ENCODE results near the gene C1orf141. TPM values are rescaled to one million over a fixed set of nuclear protein-coding genes. Genes with fewer than 3 reads are reported as not detected.

C1orf141 gene
- polyA plus RNA-seq, 1 donor (not counting 4 experiments of a cell fraction or from before 2014, with no cell fraction given): not detected

DNA sequence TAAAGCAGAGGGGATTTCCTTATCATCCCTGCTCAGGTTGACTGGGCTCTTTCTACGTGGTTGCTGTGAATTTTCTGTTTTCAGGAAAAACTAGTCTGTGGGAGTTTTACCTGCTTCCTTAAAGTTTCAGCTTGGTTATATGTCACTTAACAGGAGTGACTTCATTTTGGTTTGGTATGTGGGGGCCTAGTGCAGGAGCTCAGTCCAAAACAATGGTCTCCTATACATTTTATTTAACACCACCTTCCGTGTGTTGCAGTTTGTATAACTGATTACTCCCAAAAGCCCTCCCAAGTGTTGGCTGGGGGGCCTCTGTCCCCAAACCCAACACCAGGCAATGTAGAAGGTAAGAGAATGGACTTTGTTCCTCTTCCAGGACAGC, 36.8 kb upstream of the C1orf141 start:
- no peak overlapping the region for H3K9ac ChIP-seq (ENCODE audit: control insufficient read depth, extremely low read depth, insufficient read depth, low read length)
- no peak overlapping the region for H3K4me3 ChIP-seq (ENCODE audit: control insufficient read depth in 2 of 3, extremely low read depth in 1 of 3, insufficient read depth in 2 of 3, low read depth in 1 of 3, low read length in 3 of 3)
- FAIRE-seq (no peak), DNase-seq (ENCODE audit: low read depth, low spot score) (no peak)
- no peak overlapping the region for H2AFZ ChIP-seq (ENCODE audit: control insufficient read depth, low read length)
- no peak overlapping the region for H3K4me2 ChIP-seq (ENCODE audit: control insufficient read depth, extremely low read depth, insufficient read depth, low read depth, low read length)
- H3K36me3 ChIP-seq (ENCODE audit: control insufficient read depth in 2 of 2, extremely low read depth in 1 of 2, insufficient read depth in 2 of 2, low read length in 2 of 2): no peaks in the 10 kb centered on the region
- TF ChIP-seq, protein P1, sequence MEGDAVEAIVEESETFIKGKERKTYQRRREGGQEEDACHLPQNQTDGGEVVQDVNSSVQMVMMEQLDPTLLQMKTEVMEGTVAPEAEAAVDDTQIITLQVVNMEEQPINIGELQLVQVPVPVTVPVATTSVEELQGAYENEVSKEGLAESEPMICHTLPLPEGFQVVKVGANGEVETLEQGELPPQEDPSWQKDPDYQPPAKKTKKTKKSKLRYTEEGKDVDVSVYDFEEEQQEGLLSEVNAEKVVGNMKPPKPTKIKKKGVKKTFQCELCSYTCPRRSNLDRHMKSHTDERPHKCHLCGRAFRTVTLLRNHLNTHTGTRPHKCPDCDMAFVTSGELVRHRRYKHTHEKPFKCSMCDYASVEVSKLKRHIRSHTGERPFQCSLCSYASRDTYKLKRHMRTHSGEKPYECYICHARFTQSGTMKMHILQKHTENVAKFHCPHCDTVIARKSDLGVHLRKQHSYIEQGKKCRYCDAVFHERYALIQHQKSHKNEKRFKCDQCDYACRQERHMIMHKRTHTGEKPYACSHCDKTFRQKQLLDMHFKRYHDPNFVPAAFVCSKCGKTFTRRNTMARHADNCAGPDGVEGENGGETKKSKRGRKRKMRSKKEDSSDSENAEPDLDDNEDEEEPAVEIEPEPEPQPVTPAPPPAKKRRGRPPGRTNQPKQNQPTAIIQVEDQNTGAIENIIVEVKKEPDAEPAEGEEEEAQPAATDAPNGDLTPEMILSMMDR (optimal IDR thresholded peaks at IDR 0.05 in 1 of 3, IDR thresholded peaks at IDR 0.05 in 1 of 3, conservative IDR thresholded peaks at IDR 0.05 in 1 of 3; ENCODE audit: extremely low read depth in 1 of 3, insufficient read depth in 2 of 3, low read length in 3 of 3): no peak
- no peak for TF ChIP-seq EZH2 (IDR thresholded peaks at IDR 0.05; ENCODE audit: low read length)
- H3K4me1 ChIP-seq (ENCODE audit: control insufficient read depth, extremely low read depth, insufficient read depth, low read length): no peaks in the 10 kb centered on the region
- no peaks in the 10 kb centered on the region for H3K9me1 ChIP-seq (ENCODE audit: control insufficient read depth, extremely low read depth, insufficient read depth, low read length)
- H3K27me3 ChIP-seq (ENCODE audit: control insufficient read depth, extremely low read depth, insufficient read depth, low read length): no peaks in the 10 kb centered on the region
- dilution Hi-C loops (cut with MboI; ENCODE audit: extremely low pct_ligation_motif_present, low sequenced_read_pairs): no loop called here
- no peaks in the 10 kb centered on the region for H4K20me1 ChIP-seq (ENCODE audit: control insufficient read depth, extremely low read depth, insufficient read depth, low read length)
- H3K9me3 ChIP-seq (ENCODE audit: control insufficient read depth, low read depth, low read length): no peaks in the 10 kb centered on the region
- no peak overlapping the region for H3K27ac ChIP-seq (ENCODE audit: control insufficient read depth, insufficient read depth, low read length)
- H3K79me2 ChIP-seq (ENCODE audit: control insufficient read depth, insufficient read depth, low read length): no peaks in the 10 kb centered on the region

DNA sequence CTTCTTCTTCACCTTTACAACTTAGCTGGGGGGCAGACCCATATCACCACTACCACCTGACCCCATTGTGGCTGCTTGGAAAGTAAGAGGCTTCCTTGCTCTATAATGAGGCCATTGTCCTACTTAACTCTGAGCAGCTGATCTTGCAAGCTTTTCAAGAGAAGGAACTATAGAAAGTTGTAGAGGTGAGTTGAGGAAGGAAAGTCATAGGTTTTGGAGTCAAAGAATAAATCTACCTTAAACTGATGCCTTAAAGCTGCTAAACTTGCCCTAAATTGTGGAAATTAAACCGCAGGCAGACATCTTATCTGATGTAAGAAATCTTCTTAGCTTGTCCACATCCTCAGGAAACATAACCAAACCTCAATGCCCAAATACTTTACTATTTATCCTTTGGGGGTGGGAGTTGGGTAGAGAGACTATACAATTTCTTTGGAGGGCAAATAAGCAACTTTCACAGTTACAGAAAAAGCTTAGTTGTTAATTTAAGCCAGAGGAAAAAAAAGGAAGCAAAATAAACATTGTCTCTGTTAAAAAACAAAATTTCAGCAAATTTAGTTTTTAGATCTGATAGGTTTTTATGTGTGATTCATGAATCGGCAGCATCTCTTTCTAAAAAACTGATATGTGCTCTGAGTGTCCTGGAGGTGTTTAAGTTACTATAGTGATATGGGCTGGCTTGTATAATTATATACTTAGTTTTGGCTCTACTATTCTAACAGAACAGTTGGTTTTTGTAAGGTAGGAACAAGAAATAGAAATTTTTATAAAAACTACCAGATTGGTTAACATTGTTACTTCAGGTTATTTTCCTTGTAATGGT, 36.2 kb upstream of the C1orf141 start:
- Histone ChIP-seq H3K36me3 (ENCODE audit: control insufficient read depth in 2 of 2, extremely low read depth in 1 of 2, insufficient read depth in 2 of 2, low read length in 2 of 2) (no peaks in the 10 kb centered on the region), H3K9ac (ENCODE audit: control insufficient read depth, extremely low read depth, insufficient read depth, low read length) (no peak overlapping the region), H4K20me1 (ENCODE audit: control insufficient read depth, extremely low read depth, insufficient read depth, low read length) (no peaks in the 10 kb centered on the region), H3K9me1 (ENCODE audit: control insufficient read depth, extremely low read depth, insufficient read depth, low read length) (no peaks in the 10 kb centered on the region), H3K27ac (ENCODE audit: control insufficient read depth, insufficient read depth, low read length) (no peak overlapping the region), H3K4me3 (ENCODE audit: control insufficient read depth in 2 of 3, extremely low read depth in 1 of 3, insufficient read depth in 2 of 3, low read depth in 1 of 3, low read length in 3 of 3) (no peak overlapping the region), H2AFZ (ENCODE audit: control insufficient read depth, low read length) (no peak overlapping the region), H3K4me2 (ENCODE audit: control insufficient read depth, extremely low read depth, insufficient read depth, low read depth, low read length) (no peak overlapping the region), H3K4me1 (ENCODE audit: control insufficient read depth, extremely low read depth, insufficient read depth, low read length) (no peaks in the 10 kb centered on the region), H3K27me3 (ENCODE audit: control insufficient read depth, extremely low read depth, insufficient read depth, low read length) (no peaks in the 10 kb centered on the region), H3K79me2 (ENCODE audit: control insufficient read depth, insufficient read depth, low read length) (no peaks in the 10 kb centered on the region), H3K9me3 (ENCODE audit: control insufficient read depth, low read depth, low read length) (no peaks in the 10 kb centered on the region)
- DNase-seq (ENCODE audit: low read depth, low spot score) (no peak), FAIRE-seq (no peak)
- dilution Hi-C loops (cut with MboI; ENCODE audit: extremely low pct_ligation_motif_present, low sequenced_read_pairs): no loop called here
- TF ChIP-seq, protein P1 (optimal IDR thresholded peaks at IDR 0.05 in 1 of 3, IDR thresholded peaks at IDR 0.05 in 1 of 3, conservative IDR thresholded peaks at IDR 0.05 in 1 of 3; ENCODE audit: extremely low read depth in 1 of 3, insufficient read depth in 2 of 3, low read length in 3 of 3): no peak
- no peak for TF ChIP-seq EZH2 (IDR thresholded peaks at IDR 0.05; ENCODE audit: low read length)
